ENCODE measurements around the gene TRIM23.
A peak's percentile ranks its signal among the peaks of the same experiment; 100 is the strongest.
"Not testable (repeated sequence)": the region's sequence is repeated elsewhere in the genome, so short reads cannot be mapped to it uniquely, and the experiment has no call there.

The TRIM23 gene

GRCh38 chr5:65624571-65625555 is 730 bp upstream of the TRIM23 start, which contains the start of the genes SHLD3 and TRAPPC13:
SHLD3 (plus strand) TSS chr5:65625027; CDS start chr5:65629588, 4,561 bp downstream.
TRAPPC13 (plus strand) TSS chr5:65625027; CDS start chr5:65625061, 34 bp downstream.
- H3K27ac ChIP-seq, result peak within 1 kb of the TSS; percentile 88 to 93
- TF ChIP-seq CTCF (IDR thresholded peaks at IDR 0.05), result peak in 1 of 2 experiments; percentile 25
- H3K36me3 ChIP-seq, result peaks cover 0 to 5% (median 0%) of the 10 kb centered on the region in 3 donors
- no peaks in the 10 kb centered on the region for H3K9me3 ChIP-seq
- peaks cover 0 to 42% (median 32%) of the 10 kb centered on the region in 4 donors for H3K4me1 ChIP-seq
- intact Hi-C loops (cut with DNase I; ENCODE audit: low total_unique reads), result loop anchor here (5.0 to 10.0 kb wide), 4 partner anchors 63 to 520 kb away; partner anchors contain the start of genes CENPK, ERBIN, NLN and PPWD1
- H3K4me3 ChIP-seq, result peak within 1 kb of the TSS; percentile 85 to 89
- no peaks in the 10 kb centered on the region for H3K27me3 ChIP-seq
- DNase-seq, result peak; percentile 87 to 90

- H3K36me3 ChIP-seq, result no peaks in the 10 kb centered on the region
- H3K4me1 ChIP-seq, result peaks cover 0 to 54% (median 35%) of the 10 kb centered on the region in 4 donors
- no peak for DNase-seq
- H3K4me3 ChIP-seq, result peak overlapping the region; percentile 85 to 89
- H3K9me3 ChIP-seq, result no peaks in the 10 kb centered on the region
- no peak for TF ChIP-seq CTCF (IDR thresholded peaks at IDR 0.05)
- H3K27ac ChIP-seq, result peak overlapping the region; percentile 88 to 93
- intact Hi-C loops (cut with DNase I; ENCODE audit: low total_unique reads), result loop anchor here (5.0 to 10.0 kb wide), 4 partner anchors 61 to 521 kb away; partner anchors contain the start of genes CENPK, ERBIN, NLN and PPWD1
- H3K27me3 ChIP-seq, result no peaks in the 10 kb centered on the region
Measured at GRCh38 chr5:65623482-65623881, 651 bp downstream of the TRIM23 start.

GRCh38 chr5:65621961-65622360 is 2.2 kb downstream of the TRIM23 start:
- H3K27me3 ChIP-seq, H3K36me3 ChIP-seq, H3K4me3 ChIP-seq, H3K9me3 ChIP-seq, H3K27ac ChIP-seq, DNase-seq: not testable (repeated sequence)
- peaks cover 0 to 55% (median 31%) of the 10 kb centered on the region in 4 donors for H3K4me1 ChIP-seq
- intact Hi-C loops (cut with DNase I; ENCODE audit: low total_unique reads), result loop anchor here (5.0 to 10.0 kb wide), 4 partner anchors 60 to 523 kb away; partner anchors contain the start of genes CENPK, ERBIN, NLN and PPWD1

GRCh38 chr5:65620021-65620420 is 4.1 kb downstream of the TRIM23 start:
- intact Hi-C loops (cut with DNase I; ENCODE audit: low total_unique reads), result loop anchor here (5.0 to 10.0 kb wide), 4 partner anchors 58 to 525 kb away; partner anchors contain the start of genes CENPK, ERBIN, NLN and PPWD1
- Histone ChIP-seq H3K4me3 (no peak overlapping the region), H3K36me3 (peaks cover 12 to 19% (median 12%) of the 10 kb centered on the region in 3 donors), H3K9me3 (no peaks in the 10 kb centered on the region), H3K4me1 (peaks cover 0 to 39% (median 22%) of the 10 kb centered on the region in 4 donors), H3K27ac (no peak overlapping the region), H3K27me3 (no peaks in the 10 kb centered on the region)
- no peak for DNase-seq
- no peak for TF ChIP-seq CTCF (IDR thresholded peaks at IDR 0.05)

GRCh38 chr5:65612298-65612907 is 11.7 kb downstream of the TRIM23 start:
- H3K27me3 ChIP-seq, result no peaks in the 10 kb centered on the region
- H3K27ac ChIP-seq, result no peak overlapping the region
- H3K4me1 ChIP-seq, result no peaks in the 10 kb centered on the region
- DNase-seq, result no peak
- TF ChIP-seq CTCF (IDR thresholded peaks at IDR 0.05), result no peak
- peaks cover 60 to 87% (median 80%) of the 10 kb centered on the region in 3 donors for H3K36me3 ChIP-seq
- no peaks in the 10 kb centered on the region for H3K9me3 ChIP-seq
- no peak overlapping the region for H3K4me3 ChIP-seq
- intact Hi-C loops (cut with DNase I; ENCODE audit: low total_unique reads), result no loop called here

Data from tibial artery (tissue), 4 donors.